Measurements from ENCODE around the gene IFI6. TPM values are rescaled to one million over a fixed set of nuclear protein-coding genes. Genes with fewer than 3 reads are reported as not detected.

Gene IFI6
- total RNA-seq, 1 experiment from 2014 or later: 4.3 TPM

DNA sequence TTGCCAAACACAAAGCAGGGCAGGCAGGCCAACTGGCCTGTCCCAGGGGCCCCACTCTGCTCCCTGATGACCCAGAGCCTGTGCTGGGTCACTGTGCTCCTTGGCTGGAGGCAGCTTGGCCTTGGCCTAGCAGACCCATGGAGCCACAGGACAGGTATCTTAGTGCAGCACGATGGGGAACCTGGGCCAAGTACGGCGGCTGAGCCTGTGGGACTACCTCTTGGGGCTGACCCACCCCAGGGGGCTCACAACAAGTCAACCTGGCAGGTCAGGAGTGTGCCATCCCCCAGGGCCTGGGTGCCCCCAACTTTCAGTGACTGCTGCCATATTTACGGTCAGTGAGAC, 26.9 kb downstream of the IFI6 start:
- H3K9me3 ChIP-seq (ENCODE audit: control insufficient read depth, low read depth, low read length): no peaks in the 10 kb centered on the region
- DNase-seq: no peak
- H3K4ac ChIP-seq (ENCODE audit: low read depth, low read length): no peak overlapping the region
- H4K91ac ChIP-seq (ENCODE audit: insufficient read length, low read depth, low read length): no peak overlapping the region
- H3K23ac ChIP-seq (ENCODE audit: insufficient read length, low read depth, low read length): no peak overlapping the region
- H3K79me2 ChIP-seq (ENCODE audit: insufficient read depth, low read length): no peaks in the 10 kb centered on the region
- H2BK120ac ChIP-seq (ENCODE audit: low read depth, low read length, poor library complexity, severe bottlenecking): no peak overlapping the region
- no peak overlapping the region for H3K18ac ChIP-seq (ENCODE audit: insufficient read length, low read depth, low read length)
- Mint-ChIP-seq H3K27ac (peak overlapping the region in 1 of 3 experiments; percentile 70; a peak in 1 of 7 replicates), H3K9me3 (no peaks in the 10 kb centered on the region; a peak in 1 of 5 replicates), H3K27me3 (ENCODE audit: low read depth) (peaks cover 2% of the 10 kb centered on the region), H3K4me3 (no peak overlapping the region), H3K36me3 (ENCODE audit: insufficient read depth in 1 of 3, low read depth in 3 of 3) (no peaks in the 10 kb centered on the region), H3K4me1 (peaks cover 9 to 16% of the 10 kb centered on the region in 2 experiments)
- H4K20me1 ChIP-seq (ENCODE audit: control insufficient read depth, insufficient read depth, insufficient read length): no peaks in the 10 kb centered on the region
- no peak overlapping the region for H3T11ph ChIP-seq (ENCODE audit: low read length)
- H2AFZ ChIP-seq (ENCODE audit: low read length): no peak overlapping the region
- TF ChIP-seq, protein P1, sequence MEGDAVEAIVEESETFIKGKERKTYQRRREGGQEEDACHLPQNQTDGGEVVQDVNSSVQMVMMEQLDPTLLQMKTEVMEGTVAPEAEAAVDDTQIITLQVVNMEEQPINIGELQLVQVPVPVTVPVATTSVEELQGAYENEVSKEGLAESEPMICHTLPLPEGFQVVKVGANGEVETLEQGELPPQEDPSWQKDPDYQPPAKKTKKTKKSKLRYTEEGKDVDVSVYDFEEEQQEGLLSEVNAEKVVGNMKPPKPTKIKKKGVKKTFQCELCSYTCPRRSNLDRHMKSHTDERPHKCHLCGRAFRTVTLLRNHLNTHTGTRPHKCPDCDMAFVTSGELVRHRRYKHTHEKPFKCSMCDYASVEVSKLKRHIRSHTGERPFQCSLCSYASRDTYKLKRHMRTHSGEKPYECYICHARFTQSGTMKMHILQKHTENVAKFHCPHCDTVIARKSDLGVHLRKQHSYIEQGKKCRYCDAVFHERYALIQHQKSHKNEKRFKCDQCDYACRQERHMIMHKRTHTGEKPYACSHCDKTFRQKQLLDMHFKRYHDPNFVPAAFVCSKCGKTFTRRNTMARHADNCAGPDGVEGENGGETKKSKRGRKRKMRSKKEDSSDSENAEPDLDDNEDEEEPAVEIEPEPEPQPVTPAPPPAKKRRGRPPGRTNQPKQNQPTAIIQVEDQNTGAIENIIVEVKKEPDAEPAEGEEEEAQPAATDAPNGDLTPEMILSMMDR (conservative IDR thresholded peaks at IDR 0.05): no peak
- no peak overlapping the region for H2BK20ac ChIP-seq (ENCODE audit: low read depth, low read length, poor library complexity, severe bottlenecking)
- peaks cover 3% of the 10 kb centered on the region for H3K4me1 ChIP-seq (ENCODE audit: insufficient read depth, low read length)
- no peak overlapping the region for H3K14ac ChIP-seq (ENCODE audit: insufficient read depth, low read length)
- no peaks in the 10 kb centered on the region for H3K23me2 ChIP-seq (ENCODE audit: insufficient read length, low read depth, low read length, poor library complexity, severe bottlenecking)
- no CpG with 5 or more reads among the region's 4 CpGs for WGBS (ENCODE audit: extremely low coverage, insufficient read length, low lambda C conversion rate)
- no peak overlapping the region for H4K5ac ChIP-seq (ENCODE audit: insufficient read length, low read depth, low read length)
- H3K56ac ChIP-seq (ENCODE audit: insufficient read length, low read depth, low read length): no peak overlapping the region
- no peak overlapping the region for H3K27ac ChIP-seq (ENCODE audit: insufficient read length, low read depth, low read length)
- H2AK5ac ChIP-seq (ENCODE audit: insufficient read length, low read length): no peak overlapping the region
- no peak overlapping the region for H2BK12ac ChIP-seq (ENCODE audit: insufficient read length, low read depth, low read length)
- H3K27me3 ChIP-seq (ENCODE audit: insufficient read depth, low read length): no peaks in the 10 kb centered on the region
- no peak overlapping the region for H4K8ac ChIP-seq (replicated peaks; ENCODE audit: insufficient read length, low read depth, low read length)
- H2BK15ac ChIP-seq (ENCODE audit: low read depth, low read length): no peak overlapping the region
- H3K79me1 ChIP-seq (ENCODE audit: insufficient read depth, low read depth, low read length, poor library complexity, severe bottlenecking): no peaks in the 10 kb centered on the region
- H3K9ac ChIP-seq (ENCODE audit: extremely low read depth, insufficient read length, low read length): no peak overlapping the region
- H2BK5ac ChIP-seq (ENCODE audit: insufficient read length, low read length): no peak overlapping the region
- no peak overlapping the region for H3K4me2 ChIP-seq (ENCODE audit: insufficient read depth, insufficient read length, low read length)

All from H9 (cell line).